BJ (cell line): ENCODE results near the gene LRRC59. TPM values are rescaled to one million over a fixed set of nuclear protein-coding genes. Genes with fewer than 3 reads are reported as not detected.

ENCODE experiments used
- CTCF ChIA-PET: fragments of 350-600 bp; formaldehyde crosslinking; extraction: SDS; loops from one replicate; lab custom pipeline; 2021; ENCODE audit warnings: antibody characterized with exemption, inconsistent platforms; lab: Yijun Ruan, JAX
- POLR2A ChIA-PET: fragments of 300-600 bp; sonication (Branson Sonifier 250); formaldehyde crosslinking; extraction: SDS; loops from one replicate; lab custom pipeline; 2021; ENCODE audit warnings: antibody characterized with exemption; lab: Charles Lee
- DNase-seq: peaks from one replicate; pipeline ENCODE4 v3.0.0-alpha.2; 2011; ENCODE audit warnings: low read depth
- H3K27me3 ChIP-seq: 2 replicates; pipeline ENCODE4 v1.6.0; 2011; ENCODE audit warnings: low read length; ENCODE audit not compliant: control insufficient read depth, insufficient read depth
- H3K36me3 ChIP-seq: 2 replicates; pipeline ENCODE4 v1.5.1; 2011; ENCODE audit warnings: low read length; ENCODE audit not compliant: control insufficient read depth, insufficient read depth
- H3K4me3 ChIP-seq: 2 replicates; pipeline ENCODE4 v1.5.1; 2011; ENCODE audit warnings: low read depth, mild to moderate bottlenecking, control low read depth, low read length
- CTCF ChIP-seq: IDR thresholded peaks from 2 replicates; pipeline ENCODE4 v1.5.1; 2011; ENCODE audit warnings: low read depth, mild to moderate bottlenecking, control low read depth, inconsistent platforms, low read length, moderate library complexity; ENCODE audit not compliant: insufficient read depth
- polyA plus RNA-seq: library from polyadenylated mRNA; depleted of rRNA; stranded (reverse); fragments of >200 nt; gene quantifications from 2 replicates; pipeline ENCODE4 v1.2.3, GENCODE V29; 2011

LRRC59 gene
- polyA plus RNA-seq, 1 experiment: 110 TPM

GRCh38 chr17:50365165-50365564 lies 32.2 kb downstream of the LRRC59 start:
- Histone ChIP-seq H3K4me3 (no peak overlapping the region), H3K36me3 (peaks cover 28% of the 10 kb centered on the region), H3K27me3 (no peaks in the 10 kb centered on the region)
- DNase-seq: no peak
- ChIA-PET POLR2A (no interaction called here), CTCF (interaction anchor here (1.0 to 2.5 kb wide), 7 partner anchors 10 to 224 kb away, joined by 3 to 12 read pairs (median 5); partner anchors contain the start of gene LRRC59)
- no peak for TF ChIP-seq CTCF

DNA sequence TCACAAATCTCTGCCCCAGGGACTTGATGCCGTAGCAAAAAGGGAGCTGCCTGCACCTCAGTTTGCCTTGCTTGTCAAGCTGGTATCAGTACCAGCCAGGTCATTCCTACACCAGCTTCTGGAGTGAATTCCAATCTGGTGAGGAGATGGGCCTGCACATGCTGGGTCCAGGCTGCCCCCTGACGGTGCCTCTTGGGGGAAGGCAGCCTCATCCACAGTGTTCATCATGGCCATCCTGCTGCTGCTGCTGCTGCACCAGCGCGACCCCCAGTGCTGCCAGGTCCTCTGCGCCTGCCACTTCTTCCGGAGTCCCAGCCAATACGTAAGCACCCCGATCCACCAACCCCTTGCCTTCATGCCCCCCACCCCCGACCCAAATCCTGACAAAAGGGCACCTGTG lies 32.6 kb downstream of the LRRC59 start:
- peak; percentile 43 for TF ChIP-seq CTCF
- Histone ChIP-seq H3K27me3 (no peaks in the 10 kb centered on the region), H3K36me3 (peaks cover 26% of the 10 kb centered on the region), H3K4me3 (no peak overlapping the region)
- ChIA-PET POLR2A (no interaction called here), CTCF (interaction anchor here (0.6 to 2.5 kb wide), 6 partner anchors 10 to 224 kb away, joined by 3 to 12 read pairs (median 4); partner anchors contain the start of gene LRRC59)
- no peak for DNase-seq

- CTCF ChIA-PET: interaction anchor here (1.0 to 2.5 kb wide), 5 partner anchors 17 to 270 kb away, joined by 3 to 12 read pairs (median 5); partner anchors contain the start of gene LRRC59
Observed at GRCh38 chr17:50364061-50364458, 33.3 kb downstream of the LRRC59 start.

DNA sequence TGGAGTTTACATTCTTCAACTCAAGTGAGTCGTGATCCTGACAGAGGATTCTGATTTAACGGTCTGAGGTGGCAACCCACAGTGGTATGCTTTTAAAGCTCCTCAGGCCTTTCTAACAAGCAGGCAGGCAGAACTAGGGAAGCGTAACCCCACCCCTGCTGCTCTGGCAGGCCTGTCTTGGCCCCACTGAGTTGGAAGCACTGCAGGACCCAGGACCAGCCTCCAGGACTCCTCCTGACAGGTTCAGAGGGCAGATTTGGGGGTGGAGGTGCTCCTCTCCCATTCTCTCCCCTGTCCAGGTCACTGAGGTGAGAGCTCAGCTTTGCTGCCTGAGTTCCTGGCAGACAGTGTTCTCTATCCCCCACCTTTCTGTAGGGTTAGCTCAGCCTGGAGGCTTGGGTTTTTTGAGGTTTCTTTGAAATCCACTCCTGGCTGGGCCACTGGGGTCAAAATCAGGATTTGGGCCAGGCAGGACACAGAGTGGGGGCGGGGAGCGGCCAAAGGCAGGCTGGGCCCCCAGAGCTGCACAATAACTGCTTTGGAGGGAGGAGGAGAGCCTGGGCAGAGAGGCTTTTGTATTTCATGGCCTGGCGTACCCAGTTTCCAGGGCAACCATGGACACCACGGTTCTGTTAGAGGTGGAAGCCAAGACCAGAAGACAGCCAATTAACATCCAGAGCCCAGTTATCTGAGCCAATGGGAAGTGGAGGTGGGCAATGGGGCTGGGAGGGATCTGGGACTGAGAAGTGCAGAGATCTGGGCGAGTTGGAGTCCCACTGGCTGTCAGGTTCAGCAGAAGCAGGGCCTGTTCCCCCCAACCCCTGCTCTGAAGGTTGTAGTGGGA lies 33.9 kb downstream of the LRRC59 start:
- no peak overlapping the region for H3K4me3 ChIP-seq
- CTCF ChIA-PET: interaction anchor here (1.5 to 2.7 kb wide), 7 partner anchors 8 to 269 kb away, joined by 6 to 19 read pairs (median 8); partner anchors contain the start of genes LRRC59 and XYLT2
- POLR2A ChIA-PET: no interaction called here
- no peak for DNase-seq
- no peaks in the 10 kb centered on the region for H3K27me3 ChIP-seq
- peaks cover 33% of the 10 kb centered on the region for H3K36me3 ChIP-seq
- no peak for TF ChIP-seq CTCF

More at GRCh38 chr17:50364061-50364458, 33.3 kb downstream of the LRRC59 start:
- no peak for TF ChIP-seq CTCF
- POLR2A ChIA-PET: no interaction called here
- Histone ChIP-seq H3K4me3 (no peak overlapping the region), H3K27me3 (no peaks in the 10 kb centered on the region), H3K36me3 (peaks cover 28% of the 10 kb centered on the region)
- DNase-seq: no peak

- peaks cover 33% of the 10 kb centered on the region for H3K36me3 ChIP-seq
- no peak for TF ChIP-seq CTCF
- ChIA-PET POLR2A (interaction anchor here (0.7 kb wide), 1 partner anchor 16 kb away, joined by 4 read pairs; no protein-coding TSS in a partner anchor), CTCF (interaction anchor here (0.7 to 2.7 kb wide), 14 partner anchors 9 to 268 kb away, joined by 3 to 24 read pairs (median 6); partner anchors contain the start of genes LRRC59 and XYLT2)
- no peak overlapping the region for H3K4me3 ChIP-seq
- no peaks in the 10 kb centered on the region for H3K27me3 ChIP-seq
- no peak for DNase-seq
Observed at GRCh38 chr17:50362661-50363060, 34.7 kb downstream of the LRRC59 start.
